SK-N-SH (cell line): Measurements from ENCODE around the gene AUP1. TPM values are rescaled to one million over a fixed set of nuclear protein-coding genes. Genes with fewer than 3 reads are reported as not detected.

ENCODE experiments used
- CTCF ChIA-PET: fragments of 300-600, 350-600 bp; formaldehyde crosslinking; extraction: SDS; loops from one replicate; lab custom pipeline; 2021; lab: Yijun Ruan, JAX
- POLR2A ChIA-PET: fragments of 350-600 bp; sonication (Branson Sonifier 250); formaldehyde crosslinking; extraction: SDS; loops from one replicate; lab custom pipeline; 2020; ENCODE audit warnings: antibody characterized with exemption, inconsistent platforms; lab: Yijun Ruan, JAX
- DNase-seq: peaks from one replicate; pipeline ENCODE4 v3.0.0; 2012
- H2AFZ ChIP-seq: fragments of 200-600 bp; sonication (generic); 2 replicates; pipeline ENCODE4 v1.8.1; 2016; ENCODE audit warnings: antibody characterized with exemption, mild to moderate bottlenecking, low read depth
- H3F3A ChIP-seq: fragments of 200-600 bp; sonication (generic); replicated peaks from 2 replicates; pipeline ENCODE3; 2016; ENCODE audit warnings: antibody characterized with exemption, mild to moderate bottlenecking; ENCODE audit not compliant: insufficient read depth
- H3K27ac ChIP-seq, 2 experiments: fragments of 200-500 bp in 1 of 2; fragments of 200-600 bp in 1 of 2; sonication (Bioruptor generic) in 1 of 2; sonication (generic), shearing (Covaris generic) in 1 of 2; 2 replicates each; pipeline versions ENCODE4 v1.5.1 to v1.6.1; 2014 to 2016; ENCODE audit warnings: low read depth in 2 of 2, inconsistent platforms in 1 of 2, low read length in 1 of 2, mild to moderate bottlenecking in 1 of 2, mixed read lengths in 1 of 2
- H3K27me3 ChIP-seq: fragments of 200-600 bp; sonication (generic), shearing (Covaris generic); 2 replicates; pipeline ENCODE4 v1.6.1; 2016; ENCODE audit warnings: mixed run types; ENCODE audit not compliant: insufficient read depth
- H3K36me3 ChIP-seq, 2 experiments: fragments of 200-500 bp in 1 of 2; fragments of 200-600 bp in 1 of 2; sonication (Bioruptor generic) in 1 of 2; sonication (generic) in 1 of 2; replicated peaks in 1 of 2; 2 replicates each; pipeline versions ENCODE3 to v1.5.1; 2014 to 2016; ENCODE audit warnings: low read length in 1 of 2, mild to moderate bottlenecking in 1 of 2; ENCODE audit not compliant: insufficient read depth in 2 of 2, control insufficient read depth in 1 of 2
- H3K4me1 ChIP-seq, 2 experiments: fragments of 200-500 bp in 1 of 2; fragments of 200-600 bp in 1 of 2; sonication (Bioruptor generic) in 1 of 2; sonication (generic), shearing (Covaris generic) in 1 of 2; 2 replicates each; pipeline versions ENCODE4 v1.5.1 to v1.6.1; 2014 to 2016; ENCODE audit warnings: low read depth in 1 of 2, low read length in 1 of 2, mixed run types in 1 of 2; ENCODE audit not compliant: insufficient read depth in 2 of 2, control insufficient read depth in 1 of 2
- H3K4me2 ChIP-seq: fragments of 200-600 bp; sonication (generic), shearing (Covaris generic); 2 replicates; pipeline ENCODE4 v1.6.1; 2017; ENCODE audit warnings: mixed run types
- H3K4me3 ChIP-seq, 2 experiments: fragments of 200-500 bp in 1 of 2; fragments of 200-600 bp in 1 of 2; sonication (Bioruptor generic) in 1 of 2; sonication (generic), shearing (Covaris generic) in 1 of 2; 2 replicates each; pipeline versions ENCODE4 v1.5.1 to v1.8.1; 2014 to 2016; ENCODE audit warnings: low read depth in 2 of 2, inconsistent platforms in 1 of 2, low read length in 1 of 2, mild to moderate bottlenecking in 1 of 2, mixed read lengths in 1 of 2, moderate library complexity in 1 of 2
- H3K79me2 ChIP-seq: fragments of 200-600 bp; sonication (generic); 2 replicates; pipeline ENCODE4 v1.8.1; 2017; ENCODE audit warnings: mild to moderate bottlenecking; ENCODE audit not compliant: insufficient read depth
- H3K9ac ChIP-seq: fragments of 200-600 bp; sonication (generic); 2 replicates; pipeline ENCODE4 v1.6.1; 2017; ENCODE audit warnings: mixed run types
- H3K9me2 ChIP-seq: fragments of 200-600 bp; sonication (generic); 2 replicates; pipeline ENCODE4 v1.6.1; 2017; ENCODE audit warnings: mixed run types
- H3K9me3 ChIP-seq: fragments of 200-600 bp; sonication (generic); 2 replicates; pipeline ENCODE4 v1.6.1; 2017; ENCODE audit warnings: mixed run types, mild to moderate bottlenecking, moderate library complexity
- H4K20me1 ChIP-seq: fragments of 200-600 bp; sonication (generic); 2 replicates; pipeline ENCODE4 v1.6.1; 2017; ENCODE audit warnings: mild to moderate bottlenecking, mixed run types; ENCODE audit not compliant: insufficient read depth
- CHD2 ChIP-seq: fragments of 150-350 bp; IDR thresholded peaks from 2 replicates; pipeline ENCODE4 v1.6.1; 2018; ENCODE audit warnings: low read length; ENCODE audit not compliant: partially characterized antibody
- EP300 ChIP-seq, 2 experiments: IDR thresholded peaks; 2 replicates each; pipeline versions ENCODE4 v1.4.0 to v1.6.1; 2012; ENCODE audit warnings: borderline replicate concordance in 1 of 2, low read depth in 1 of 2, low read length in 1 of 2
- EZH2phosphoT487 ChIP-seq: fragments of 200-600 bp; sonication (generic); IDR thresholded peaks from 2 replicates; pipeline ENCODE4 v1.6.1; 2017; ENCODE audit warnings: low read depth, mixed run types, mild to moderate bottlenecking, antibody characterized with exemption, moderate library complexity, borderline replicate concordance
- FOXJ3 ChIP-seq: sonication (generic); formaldehyde crosslinking; IDR thresholded peaks from 2 replicates; pipeline ENCODE4 v1.5.1; 2020; ENCODE audit warnings: mild to moderate bottlenecking, missing genetic modification reagents
- GATA2 ChIP-seq: sonication (generic); formaldehyde crosslinking; IDR thresholded peaks from 2 replicates; pipeline ENCODE4 v1.5.0; 2020; ENCODE audit warnings: mild to moderate bottlenecking, missing genetic modification reagents
- MXI1 ChIP-seq: IDR thresholded peaks from 2 replicates; pipeline ENCODE4 v1.6.1; 2012; ENCODE audit warnings: mild to moderate bottlenecking, low read depth, low read length, improper control_type of control experiment
- NFIC ChIP-seq: IDR thresholded peaks from 2 replicates; pipeline ENCODE4 v1.4.0; 2012; ENCODE audit warnings: borderline replicate concordance
- POLR2AphosphoS5 ChIP-seq: IDR thresholded peaks from 2 replicates; pipeline ENCODE4 v1.6.1; 2012; ENCODE audit warnings: low read depth, low read length
- RAD21 ChIP-seq: IDR thresholded peaks from 2 replicates; pipeline ENCODE4 v1.6.1; 2012; ENCODE audit warnings: mild to moderate bottlenecking, low read length
- RCOR1 ChIP-seq: fragments of 150-350 bp; IDR thresholded peaks from 2 replicates; pipeline ENCODE4 v1.6.1; 2017; ENCODE audit warnings: antibody characterized with exemption, low read length
- TCF12 ChIP-seq: IDR thresholded peaks from 2 replicates; pipeline ENCODE4 v1.4.0; 2012
- USF1 ChIP-seq: IDR thresholded peaks from 2 replicates; pipeline ENCODE4 v1.4.0; 2012; ENCODE audit warnings: low read depth, borderline replicate concordance
- USF2 ChIP-seq: fragments of 150-350 bp; IDR thresholded peaks from 2 replicates; pipeline ENCODE4 v1.6.1; 2017; ENCODE audit warnings: antibody characterized with exemption, low read length, low read depth, borderline replicate concordance
- WGBS: methylation state at CpG from one replicate; pipeline ENCODE4 v1.1.6; 2017; ENCODE audit warnings: low lambda C conversion rate; 5-methylcytosine and 5-hydroxymethylcytosine counted together
- polyA plus RNA-seq, 3 experiments: library from polyadenylated mRNA; depleted of rRNA; stranded (reverse); fragments of >200 nt; gene quantifications; 2 replicates each; pipeline ENCODE4 v1.2.3, GENCODE V29; 2012
- TF ChIP-seq, protein P1 (sequence below): IDR thresholded peaks from 2 replicates; pipeline ENCODE4 v1.6.1; 2012; ENCODE audit warnings: mild to moderate bottlenecking, low read depth, low read length, moderate library complexity
- TF ChIP-seq, protein P2 (sequence below): IDR thresholded peaks from 2 replicates; pipeline ENCODE4 v1.4.0; 2012; ENCODE audit warnings: low read depth
- TF ChIP-seq, protein P3 (sequence below): fragments of 150-350 bp; IDR thresholded peaks from 2 replicates; pipeline ENCODE4 v1.6.1; 2016; ENCODE audit warnings: mild to moderate bottlenecking, low read depth, low read length

Gene AUP1
- polyA plus RNA-seq, 1 of the 3 experiments (the other 2 are of a cell fraction): 118 TPM

DNA sequence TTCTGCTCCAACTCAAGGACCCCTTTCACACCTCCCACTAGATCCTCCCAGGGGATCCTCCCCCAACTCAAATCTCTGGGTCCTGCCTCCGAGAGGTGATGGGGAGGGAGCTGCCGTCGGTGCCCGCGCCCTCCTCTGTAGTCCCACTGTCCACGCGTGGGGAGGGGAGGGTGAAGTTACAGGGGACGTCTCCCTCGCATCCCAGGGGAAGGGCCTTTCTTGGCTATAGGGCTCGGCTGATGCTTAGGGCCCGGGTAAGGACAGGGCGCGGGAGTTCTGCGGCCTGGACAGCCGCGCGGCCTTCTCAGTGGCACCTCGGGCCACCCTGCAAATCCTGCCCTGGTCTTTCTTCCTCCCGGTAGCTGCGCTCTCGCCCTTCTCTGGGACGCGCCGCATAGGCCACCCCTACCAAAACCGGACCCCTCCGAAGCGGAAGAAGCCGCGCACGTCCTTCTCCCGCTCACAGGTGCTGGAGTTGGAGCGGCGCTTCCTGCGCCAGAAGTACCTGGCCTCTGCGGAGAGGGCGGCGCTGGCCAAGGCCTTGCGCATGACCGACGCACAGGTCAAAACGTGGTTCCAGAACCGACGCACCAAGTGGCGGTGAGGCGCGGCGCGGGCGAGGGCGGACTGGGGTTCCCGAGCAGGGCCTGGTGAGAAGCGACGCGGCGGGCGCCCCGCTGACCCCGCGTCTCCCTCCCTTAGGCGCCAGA, 14.1 kb downstream of the AUP1 start (continued):
- TF ChIP-seq, protein P1, sequence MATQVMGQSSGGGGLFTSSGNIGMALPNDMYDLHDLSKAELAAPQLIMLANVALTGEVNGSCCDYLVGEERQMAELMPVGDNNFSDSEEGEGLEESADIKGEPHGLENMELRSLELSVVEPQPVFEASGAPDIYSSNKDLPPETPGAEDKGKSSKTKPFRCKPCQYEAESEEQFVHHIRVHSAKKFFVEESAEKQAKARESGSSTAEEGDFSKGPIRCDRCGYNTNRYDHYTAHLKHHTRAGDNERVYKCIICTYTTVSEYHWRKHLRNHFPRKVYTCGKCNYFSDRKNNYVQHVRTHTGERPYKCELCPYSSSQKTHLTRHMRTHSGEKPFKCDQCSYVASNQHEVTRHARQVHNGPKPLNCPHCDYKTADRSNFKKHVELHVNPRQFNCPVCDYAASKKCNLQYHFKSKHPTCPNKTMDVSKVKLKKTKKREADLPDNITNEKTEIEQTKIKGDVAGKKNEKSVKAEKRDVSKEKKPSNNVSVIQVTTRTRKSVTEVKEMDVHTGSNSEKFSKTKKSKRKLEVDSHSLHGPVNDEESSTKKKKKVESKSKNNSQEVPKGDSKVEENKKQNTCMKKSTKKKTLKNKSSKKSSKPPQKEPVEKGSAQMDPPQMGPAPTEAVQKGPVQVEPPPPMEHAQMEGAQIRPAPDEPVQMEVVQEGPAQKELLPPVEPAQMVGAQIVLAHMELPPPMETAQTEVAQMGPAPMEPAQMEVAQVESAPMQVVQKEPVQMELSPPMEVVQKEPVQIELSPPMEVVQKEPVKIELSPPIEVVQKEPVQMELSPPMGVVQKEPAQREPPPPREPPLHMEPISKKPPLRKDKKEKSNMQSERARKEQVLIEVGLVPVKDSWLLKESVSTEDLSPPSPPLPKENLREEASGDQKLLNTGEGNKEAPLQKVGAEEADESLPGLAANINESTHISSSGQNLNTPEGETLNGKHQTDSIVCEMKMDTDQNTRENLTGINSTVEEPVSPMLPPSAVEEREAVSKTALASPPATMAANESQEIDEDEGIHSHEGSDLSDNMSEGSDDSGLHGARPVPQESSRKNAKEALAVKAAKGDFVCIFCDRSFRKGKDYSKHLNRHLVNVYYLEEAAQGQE: no peak
- no peak for TF ChIP-seq USF2
- no peak for TF ChIP-seq NFIC
- TF ChIP-seq EZH2phosphoT487: no peak
- no peak for TF ChIP-seq POLR2AphosphoS5
- no peak for TF ChIP-seq GATA2 (CRISPR knock-in tag)
- TF ChIP-seq USF1: no peak
- TF ChIP-seq EP300 (IDR thresholded peaks at IDR 0.05; ENCODE audit: borderline replicate concordance in 1 of 2, low read depth in 1 of 2, low read length in 1 of 2): no peak
- no peak for TF ChIP-seq CHD2
- no peak for TF ChIP-seq TCF12

GRCh38 chr2:74514368-74515270, 14.9 kb downstream of the AUP1 start, which contains the start of gene TLX2:
TSS of gene TLX2 (plus strand) at chr2:74514450. CDS start at chr2:74514807, 357 bp downstream.
- Histone ChIP-seq H3K36me3 (peaks cover 4% of the 10 kb centered on the region in 2 experiments), H4K20me1 (no peaks in the 10 kb centered on the region), H3F3A (peaks cover 16% of the 10 kb centered on the region), H3K9ac (peak within 1 kb of the TSS; percentile 71), H3K9me2 (no peaks in the 10 kb centered on the region), H3K9me3 (no peaks in the 10 kb centered on the region), H3K4me3 (peak within 1 kb of the TSS; percentile 68 to 90), H2AFZ (peak within 1 kb of the TSS; percentile 90), H3K27ac (peak within 1 kb of the TSS; percentile 53 to 95; a peak in 3 of 4 replicates), H3K4me1 (peaks cover 9 to 18% of the 10 kb centered on the region in 2 experiments; a peak in 1 of 4 replicates), H3K27me3 (no peaks in the 10 kb centered on the region), H3K79me2 (peaks cover 23% of the 10 kb centered on the region; the same call in 1 of the 2 replicates), H3K4me2 (peak within 1 kb of the TSS; percentile 99)
- CTCF ChIA-PET: interaction anchor here (1.4 to 3.1 kb wide), 6 partner anchors 12 to 74 kb away, joined by 3 to 14 read pairs (median 10); partner anchors contain the start of genes AUP1, CCDC142, DQX1 and HTRA2
- peak; percentile 96 for DNase-seq
- POLR2A ChIA-PET: interaction anchor here (0.7 to 1.9 kb wide), 12 partner anchors 8 to 74 kb away, joined by 3 to 6 read pairs (median 4); partner anchors contain the start of genes AUP1, CCDC142, DQX1 and HTRA2
- 30% methylated on average over 18 of the region's 82 CpGs for WGBS
- TF ChIP-seq MXI1 (peak; percentile 48), USF1 (no peak), RAD21 (0 out of 2 replicates have a peak, but pooled peaks have one; percentile 9), EZH2phosphoT487 (no peak), CHD2 (no peak), RCOR1 (no peak), FOXJ3 (no peak)
- TF ChIP-seq, protein P2, sequence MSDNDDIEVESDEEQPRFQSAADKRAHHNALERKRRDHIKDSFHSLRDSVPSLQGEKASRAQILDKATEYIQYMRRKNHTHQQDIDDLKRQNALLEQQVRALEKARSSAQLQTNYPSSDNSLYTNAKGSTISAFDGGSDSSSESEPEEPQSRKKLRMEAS: no peak
- TF ChIP-seq, protein P3, sequence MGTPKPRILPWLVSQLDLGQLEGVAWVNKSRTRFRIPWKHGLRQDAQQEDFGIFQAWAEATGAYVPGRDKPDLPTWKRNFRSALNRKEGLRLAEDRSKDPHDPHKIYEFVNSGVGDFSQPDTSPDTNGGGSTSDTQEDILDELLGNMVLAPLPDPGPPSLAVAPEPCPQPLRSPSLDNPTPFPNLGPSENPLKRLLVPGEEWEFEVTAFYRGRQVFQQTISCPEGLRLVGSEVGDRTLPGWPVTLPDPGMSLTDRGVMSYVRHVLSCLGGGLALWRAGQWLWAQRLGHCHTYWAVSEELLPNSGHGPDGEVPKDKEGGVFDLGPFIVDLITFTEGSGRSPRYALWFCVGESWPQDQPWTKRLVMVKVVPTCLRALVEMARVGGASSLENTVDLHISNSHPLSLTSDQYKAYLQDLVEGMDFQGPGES: no peak
